Vagina (tissue), 2 donors: ENCODE data around the gene GSTP1. TPM values are rescaled to one million over a fixed set of nuclear protein-coding genes. Genes with fewer than 3 reads are reported as not detected.

ENCODE experiments used
- DNase-seq, 2 donors: peaks; one replicate each; pipeline ENCODE4 v3.0.0-alpha.2; 2017; ENCODE audit errors: extremely low spot score in 2 of 2
- H3K27ac ChIP-seq: fragments of 200-600 bp; sonication (generic); one replicate; pipeline ENCODE4 v1.5.1; 2019
- H3K27me3 ChIP-seq: fragments of 200-600 bp; sonication (generic); one replicate; pipeline ENCODE4 v1.5.1; 2019
- H3K36me3 ChIP-seq, 2 donors: fragments of 200-600 bp; sonication (generic); one replicate each; pipeline ENCODE4 v1.5.1; 2017 to 2019
- H3K4me1 ChIP-seq: fragments of 200-600 bp; sonication (generic); one replicate; pipeline ENCODE4 v1.5.1; 2019
- H3K4me3 ChIP-seq, 2 donors: fragments of 200-600 bp; sonication (generic); 1 replicate in 1 of 2; 2 replicates in 1 of 2; pipeline ENCODE4 v1.5.1; 2016 to 2019
- H3K9me3 ChIP-seq: fragments of 200-600 bp; sonication (generic); one replicate; pipeline ENCODE4 v1.5.1; 2019
- POLR2A ChIP-seq, 2 donors: fragments of 450-650 bp; IDR thresholded peaks; one replicate each; pipeline ENCODE4 v1.6.1; 2017; ENCODE audit warnings: antibody characterized with exemption in 2 of 2, mild to moderate bottlenecking in 2 of 2, moderate library complexity in 2 of 2
- POLR2AphosphoS5 ChIP-seq, 2 donors: sonication (generic); formaldehyde crosslinking; IDR thresholded peaks; one replicate each; pipeline ENCODE4 v1.9.0; 2017; ENCODE audit warnings: antibody characterized with exemption in 2 of 2, mild to moderate bottlenecking in 2 of 2, low read depth in 1 of 2; ENCODE audit not compliant: insufficient read depth in 1 of 2
- intact Hi-C: fragments of 100-400 bp; cut with DNase I; formaldehyde crosslinking; loops from one replicate; pipeline ENCODE4 v1.15.1; 2023
- total RNA-seq: library from RNA; depleted of rRNA; stranded (reverse); fragments of >200 nt; gene quantifications from one replicate; pipeline ENCODE4 v1.2.3, GENCODE V29; 2016
- TF ChIP-seq, protein P1 (sequence below), 3 experiments: fragments of 450-650 bp in 2 of 3; fragments of 200-600 bp in 1 of 3; sonication (generic) in 1 of 3; IDR thresholded peaks; one replicate each; pipeline ENCODE4 v1.5.1; 2017 to 2019; ENCODE audit warnings: antibody characterized with exemption in 3 of 3, mild to moderate bottlenecking in 2 of 3, moderate library complexity in 2 of 3

The GSTP1 gene
- total RNA-seq, 1 donor from 2014 or later: 2,739 TPM

DNA sequence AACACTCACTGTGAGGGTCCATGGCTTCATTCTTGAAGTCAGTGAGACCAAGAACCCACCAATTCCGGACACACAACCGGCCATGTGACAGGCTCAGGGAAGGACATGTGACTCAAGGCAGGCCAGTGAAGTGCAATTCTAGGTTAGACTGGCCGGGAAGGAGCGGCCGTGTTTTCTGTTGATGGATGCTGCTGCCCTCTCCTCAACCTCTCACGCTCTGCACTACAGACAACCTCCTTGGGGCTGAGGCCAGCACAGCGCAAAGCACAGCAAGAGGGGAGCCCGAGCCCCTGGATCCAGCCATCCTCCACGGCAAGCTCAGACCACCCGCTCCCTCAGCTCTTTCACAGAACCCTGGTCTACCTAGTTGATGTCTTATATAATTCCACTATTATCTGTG, 43.4 kb downstream of the GSTP1 start:
- Histone ChIP-seq H3K36me3 (no peaks in the 10 kb centered on the region), H3K27me3 (no peaks in the 10 kb centered on the region), H3K4me1 (peaks cover 24% of the 10 kb centered on the region), H3K4me3 (no peak overlapping the region), H3K27ac (no peak overlapping the region), H3K9me3 (no peaks in the 10 kb centered on the region)
- no peak for DNase-seq
- intact Hi-C loops: no loop called here
- TF ChIP-seq, protein P1, sequence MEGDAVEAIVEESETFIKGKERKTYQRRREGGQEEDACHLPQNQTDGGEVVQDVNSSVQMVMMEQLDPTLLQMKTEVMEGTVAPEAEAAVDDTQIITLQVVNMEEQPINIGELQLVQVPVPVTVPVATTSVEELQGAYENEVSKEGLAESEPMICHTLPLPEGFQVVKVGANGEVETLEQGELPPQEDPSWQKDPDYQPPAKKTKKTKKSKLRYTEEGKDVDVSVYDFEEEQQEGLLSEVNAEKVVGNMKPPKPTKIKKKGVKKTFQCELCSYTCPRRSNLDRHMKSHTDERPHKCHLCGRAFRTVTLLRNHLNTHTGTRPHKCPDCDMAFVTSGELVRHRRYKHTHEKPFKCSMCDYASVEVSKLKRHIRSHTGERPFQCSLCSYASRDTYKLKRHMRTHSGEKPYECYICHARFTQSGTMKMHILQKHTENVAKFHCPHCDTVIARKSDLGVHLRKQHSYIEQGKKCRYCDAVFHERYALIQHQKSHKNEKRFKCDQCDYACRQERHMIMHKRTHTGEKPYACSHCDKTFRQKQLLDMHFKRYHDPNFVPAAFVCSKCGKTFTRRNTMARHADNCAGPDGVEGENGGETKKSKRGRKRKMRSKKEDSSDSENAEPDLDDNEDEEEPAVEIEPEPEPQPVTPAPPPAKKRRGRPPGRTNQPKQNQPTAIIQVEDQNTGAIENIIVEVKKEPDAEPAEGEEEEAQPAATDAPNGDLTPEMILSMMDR (IDR thresholded peaks at IDR 0.05): no peak

DNA sequence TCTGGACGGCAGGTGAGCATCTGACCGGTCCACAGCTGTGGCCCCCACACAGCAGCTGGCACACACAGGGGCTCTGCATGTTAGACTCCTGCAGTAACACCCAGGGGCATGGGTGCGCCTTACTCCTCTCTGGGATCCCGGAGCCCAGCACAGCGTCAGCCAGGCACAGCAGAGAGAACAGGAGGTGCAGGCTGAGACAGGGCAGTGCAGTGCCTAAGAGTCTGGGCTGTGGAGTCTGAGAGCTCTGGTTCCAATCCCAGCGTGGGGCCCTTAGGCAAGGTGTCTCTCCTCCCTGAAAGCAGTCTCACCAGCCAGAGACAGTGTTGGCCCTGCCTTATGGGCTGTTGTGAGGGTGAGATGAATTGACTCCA, 43.8 kb downstream of the GSTP1 start:
- Histone ChIP-seq H3K27ac (no peak overlapping the region), H3K9me3 (no peaks in the 10 kb centered on the region), H3K27me3 (no peaks in the 10 kb centered on the region), H3K4me3 (no peak overlapping the region), H3K36me3 (no peaks in the 10 kb centered on the region), H3K4me1 (peaks cover 24% of the 10 kb centered on the region)
- intact Hi-C loops: no loop called here
- no peak for DNase-seq
- TF ChIP-seq, protein P1 (IDR thresholded peaks at IDR 0.05): no peak
- TF ChIP-seq POLR2A (IDR thresholded peaks at IDR 0.05) (no peak), POLR2AphosphoS5 (IDR thresholded peaks at IDR 0.05; ENCODE audit: insufficient read depth in 1 of 2, low read depth in 1 of 2) (no peak)

DNA sequence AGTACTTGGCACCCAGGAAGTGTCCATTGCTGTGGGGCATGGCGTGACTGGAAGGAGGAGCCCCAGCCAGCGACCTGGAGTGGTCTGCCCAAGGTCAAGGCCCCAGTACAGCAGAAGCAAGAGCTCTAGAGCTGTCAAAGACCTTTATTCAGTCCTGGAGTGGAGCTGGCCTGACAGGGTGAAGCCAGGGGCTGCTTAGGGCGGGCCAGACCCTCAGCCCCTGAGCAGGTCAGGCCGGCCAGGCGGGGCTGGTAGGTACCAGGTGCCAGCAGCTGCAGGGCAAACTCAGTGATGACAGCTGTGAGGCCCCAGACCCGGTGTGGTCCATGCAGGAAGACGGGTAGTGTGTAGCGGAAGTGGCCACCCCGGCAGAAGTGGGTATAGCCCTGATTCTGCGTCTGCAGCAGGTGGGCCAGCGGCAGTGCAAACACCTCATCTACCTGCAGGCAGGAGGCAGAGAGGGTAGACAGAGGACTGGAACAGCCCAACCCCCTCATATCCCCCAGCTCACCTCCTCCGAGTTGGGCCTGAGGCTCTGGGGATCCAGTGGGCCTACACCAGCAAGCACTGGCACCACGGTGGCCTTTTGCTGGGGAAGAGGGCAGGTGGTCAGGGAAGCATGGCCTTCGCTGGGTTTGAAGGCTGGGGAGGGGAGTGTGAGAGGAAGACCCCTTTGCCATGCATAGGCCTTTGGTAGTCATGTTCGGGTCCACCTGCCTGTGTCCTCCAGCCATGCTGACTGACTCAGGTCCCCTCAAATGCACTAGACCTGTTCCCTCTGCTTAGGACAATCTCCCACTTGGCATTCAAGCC, 44.4 kb downstream of the GSTP1 start:
- no peak for DNase-seq
- no peaks in the 10 kb centered on the region for H3K9me3 ChIP-seq
- no peaks in the 10 kb centered on the region for H3K27me3 ChIP-seq
- TF ChIP-seq POLR2A (IDR thresholded peaks at IDR 0.05) (no peak), POLR2AphosphoS5 (IDR thresholded peaks at IDR 0.05; ENCODE audit: insufficient read depth in 1 of 2, low read depth in 1 of 2) (no peak)
- TF ChIP-seq, protein P1 (IDR thresholded peaks at IDR 0.05): no peak
- H3K4me1 ChIP-seq: peaks cover 24% of the 10 kb centered on the region
- H3K36me3 ChIP-seq: no peaks in the 10 kb centered on the region
- H3K4me3 ChIP-seq: no peak overlapping the region
- no peak overlapping the region for H3K27ac ChIP-seq
- intact Hi-C loops: no loop called here

DNA sequence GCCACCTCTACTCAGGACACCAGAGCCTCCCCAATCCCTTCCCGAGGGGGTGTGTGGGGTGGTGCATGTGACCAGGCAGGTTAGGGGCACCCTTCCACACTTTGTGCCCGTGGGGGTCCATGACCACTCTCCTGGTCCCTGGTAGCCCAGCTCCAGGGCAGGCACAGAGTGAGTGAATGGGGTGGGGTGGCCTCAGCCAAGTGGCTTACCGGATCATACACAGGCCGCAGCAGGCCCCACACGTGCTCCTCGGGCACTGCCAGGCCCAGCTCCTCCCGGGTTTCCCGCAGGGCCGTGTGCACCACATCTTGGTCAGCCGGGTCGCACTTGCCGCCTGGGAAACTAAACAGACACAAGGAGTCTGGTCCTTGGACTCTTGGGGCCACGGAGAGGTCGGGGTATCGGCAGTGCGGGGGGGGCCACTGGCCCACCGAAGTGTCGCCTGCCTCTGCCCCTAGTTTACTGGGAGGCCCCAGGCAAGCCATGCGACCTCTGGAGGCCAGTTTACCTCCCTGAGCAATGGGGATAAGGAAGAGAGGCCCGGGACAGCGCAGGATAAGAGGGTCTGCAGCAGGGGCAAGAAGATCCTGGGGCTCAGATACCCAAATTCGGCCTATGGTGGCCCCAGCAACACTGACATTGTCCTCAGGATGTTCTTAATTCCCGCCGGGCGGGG, 45.2 kb downstream of the GSTP1 start:
- Histone ChIP-seq H3K4me3 (peak overlapping the region; percentile 58 to 71), H3K27me3 (no peaks in the 10 kb centered on the region), H3K27ac (peak overlapping the region; percentile 89), H3K4me1 (peaks cover 24% of the 10 kb centered on the region), H3K36me3 (no peaks in the 10 kb centered on the region), H3K9me3 (no peaks in the 10 kb centered on the region)
- TF ChIP-seq POLR2A (IDR thresholded peaks at IDR 0.05): no peak
- TF ChIP-seq, protein P1 (IDR thresholded peaks at IDR 0.05): no peak
- TF ChIP-seq POLR2AphosphoS5 (IDR thresholded peaks at IDR 0.05; ENCODE audit: insufficient read depth in 1 of 2, low read depth in 1 of 2): no peak
- intact Hi-C loops: no loop called here
- DNase-seq: no peak
